HG03354 (cell line): ENCODE measurements around the gene CDC27.
"Not testable (repeated sequence)": the region's sequence is repeated elsewhere in the genome, so short reads cannot be mapped to it uniquely, and the experiment has no call there.

Source experiments
- ATAC-seq: cut with Tn5 transposase; IDR thresholded peaks from one replicate; pipeline ENCODE4 v1.9.1; 2021; ENCODE audit warnings: mild to moderate bottlenecking; ENCODE audit not compliant: unreplicated experiment, poor library complexity, severe bottlenecking

Gene CDC27

GRCh38 chr17:47165137-47165536 lies 24.0 kb downstream of the CDC27 start:
- ATAC-seq, result no peak

GRCh38 chr17:47164263-47164662 lies 24.8 kb downstream of the CDC27 start:
- no peak for ATAC-seq

GRCh38 chr17:47162013-47162622 lies 27.0 kb downstream of the CDC27 start:
- ATAC-seq, result no peak

- ATAC-seq, result no peak
These were observed 29.8 kb downstream of the CDC27 start for GRCh38 chr17:47159315-47159714.

GRCh38 chr17:47145351-47145750 lies 43.7 kb downstream of the CDC27 start:
- no peak for ATAC-seq

GRCh38 chr17:47135235-47135634 lies 53.9 kb downstream of the CDC27 start:
- no peak for ATAC-seq

- not testable (repeated sequence) for ATAC-seq
These were observed 54.7 kb downstream of the CDC27 start for GRCh38 chr17:47134354-47134753.

- no peak for ATAC-seq
These were observed 57.3 kb downstream of the CDC27 start for GRCh38 chr17:47131761-47132160.

GRCh38 chr17:47126835-47127234 lies 62.3 kb downstream of the CDC27 start:
- ATAC-seq, result not testable (repeated sequence)

GRCh38 chr17:47123262-47123661 lies 65.8 kb downstream of the CDC27 start:
- ATAC-seq, result not testable (repeated sequence)

GRCh38 chr17:47120521-47121095 lies 68.5 kb downstream of the CDC27 start:
- no peak for ATAC-seq

- no peak for ATAC-seq
These were observed 69.2 kb downstream of the CDC27 start for GRCh38 chr17:47119746-47120520.

GRCh38 chr17:47117386-47117785 lies 71.7 kb downstream of the CDC27 start:
- no peak for ATAC-seq

GRCh38 chr17:47106130-47106529 lies 83.0 kb downstream of the CDC27 start:
- no peak for ATAC-seq

GRCh38 chr17:47105246-47105645 lies 83.8 kb downstream of the CDC27 start:
- not testable (repeated sequence) for ATAC-seq

- no peak for ATAC-seq
These were observed 86.2 kb downstream of the CDC27 start for GRCh38 chr17:47102914-47103313.

GRCh38 chr17:47099987-47100711 lies 88.9 kb downstream of the CDC27 start:
- ATAC-seq, result peak; percentile 99

- peak; percentile 31 for ATAC-seq
These were observed 89.6 kb downstream of the CDC27 start for GRCh38 chr17:47099451-47099986.

GRCh38 chr17:47096343-47096742 lies 92.8 kb downstream of the CDC27 start:
- no peak for ATAC-seq

- ATAC-seq, result no peak
These were observed 93.8 kb downstream of the CDC27 start for GRCh38 chr17:47095268-47095667.
